GM19452 (cell line): ENCODE results near the gene RRAGD.

ENCODE experiments used
- ATAC-seq: cut with Tn5 transposase; IDR thresholded peaks from one replicate; pipeline ENCODE4 v1.9.1; 2021; ENCODE audit not compliant: unreplicated experiment

RRAGD gene

GRCh38 chr6:89347825-89348224, 64.2 kb downstream of the RRAGD start:
- no peak for ATAC-seq

- no peak for ATAC-seq
Measured at GRCh38 chr6:89346433-89346832, 65.6 kb downstream of the RRAGD start.

GRCh38 chr6:89339565-89339964, 72.5 kb downstream of the RRAGD start:
- ATAC-seq, result no peak

- no peak for ATAC-seq
Measured at GRCh38 chr6:89335164-89335563, 76.9 kb downstream of the RRAGD start.

GRCh38 chr6:89330910-89331309, 81.2 kb downstream of the RRAGD start:
- ATAC-seq, result no peak

GRCh38 chr6:89328976-89329375, 83.1 kb downstream of the RRAGD start:
- no peak for ATAC-seq

- no peak for ATAC-seq
Measured at GRCh38 chr6:89324304-89324703, 87.8 kb downstream of the RRAGD start.

- ATAC-seq, result no peak
Measured at GRCh38 chr6:89323511-89323971, 88.5 kb downstream of the RRAGD start.

- ATAC-seq, result no peak
Measured at GRCh38 chr6:89321131-89321970, 90.7 kb downstream of the RRAGD start.

- no peak for ATAC-seq
Measured at GRCh38 chr6:89320012-89320559, 92.0 kb downstream of the RRAGD start.

GRCh38 chr6:89317067-89317466, 95.0 kb downstream of the RRAGD start:
- no peak for ATAC-seq

GRCh38 chr6:89315249-89315885, 96.7 kb downstream of the RRAGD start, which contains the start of gene GABRR2:
Gene GABRR2, minus strand, starts transcription at chr6:89315299. Its CDS starts 134 bp downstream, at chr6:89315165.
- ATAC-seq, result no peak

- no peak for ATAC-seq
Measured at GRCh38 chr6:89314692-89315091, 97.4 kb downstream of the RRAGD start.
